ENCODE results near the gene GABBR2. TPM values are rescaled to one million over a fixed set of nuclear protein-coding genes. Genes with fewer than 3 reads are reported as not detected.
"Not testable (repeated sequence)": the region's sequence is repeated elsewhere in the genome, so short reads cannot be mapped to it uniquely, and the experiment has no call there.

The GABBR2 gene
- polyA plus RNA-seq, 1 of the 3 experiments (the other 2 are of a cell fraction), result not detected

DNA sequence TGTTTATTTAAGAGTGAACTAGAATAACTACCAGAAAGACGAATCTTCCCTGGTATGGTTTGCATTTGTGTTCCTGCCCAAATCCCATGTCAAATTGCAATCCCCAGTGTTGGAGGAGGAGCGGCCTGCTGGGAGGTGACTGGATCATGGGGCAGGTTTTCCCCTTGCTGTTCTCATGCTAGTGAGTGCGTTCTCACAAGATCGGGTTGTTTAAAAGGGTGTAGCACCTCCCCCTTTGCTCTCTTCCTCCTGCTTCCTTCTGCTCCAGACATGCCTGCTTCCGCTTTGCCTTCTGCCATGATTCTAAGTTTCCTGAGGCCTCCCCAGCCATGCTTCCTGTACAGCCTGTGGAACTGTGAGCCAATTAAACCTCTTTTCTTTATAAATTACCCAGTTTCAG lies 242.9 kb downstream of the GABBR2 start:
- Histone ChIP-seq H3K9me2 (no peaks in the 10 kb centered on the region), H3K9ac (no peak overlapping the region), H2AFZ (ENCODE audit: low read depth) (no peak overlapping the region), H3K79me2 (ENCODE audit: insufficient read depth) (no peaks in the 10 kb centered on the region), H3K4me1 (ENCODE audit: control insufficient read depth in 1 of 2, insufficient read depth in 2 of 2, low read depth in 1 of 2, low read length in 1 of 2) (no peaks in the 10 kb centered on the region), H3K4me3 (ENCODE audit: low read depth in 2 of 2, low read length in 1 of 2) (no peak overlapping the region), H3K27ac (ENCODE audit: low read depth in 2 of 2, low read length in 1 of 2) (no peak overlapping the region), H4K20me1 (ENCODE audit: insufficient read depth) (no peaks in the 10 kb centered on the region), H3K9me3 (0 out of 2 replicates have a peak, but pooled peaks cover 5% of the 10 kb centered on the region), H3K27me3 (ENCODE audit: insufficient read depth) (peaks cover 6% of the 10 kb centered on the region; the same call in 1 of the 2 replicates), H3K4me2 (no peak overlapping the region), H3F3A (replicated peaks; ENCODE audit: insufficient read depth) (no peaks in the 10 kb centered on the region), H3K36me3 (replicated peaks in 1 of 2; ENCODE audit: control insufficient read depth in 1 of 2, insufficient read depth in 2 of 2, low read length in 1 of 2) (no peaks in the 10 kb centered on the region)
- POLR2A ChIA-PET, result no interaction called here
- CTCF ChIA-PET, result no interaction called here
- no peak for TF ChIP-seq POLR2AphosphoS5 (IDR thresholded peaks at IDR 0.05; ENCODE audit: low read depth, low read length)
- TF ChIP-seq, protein P1, sequence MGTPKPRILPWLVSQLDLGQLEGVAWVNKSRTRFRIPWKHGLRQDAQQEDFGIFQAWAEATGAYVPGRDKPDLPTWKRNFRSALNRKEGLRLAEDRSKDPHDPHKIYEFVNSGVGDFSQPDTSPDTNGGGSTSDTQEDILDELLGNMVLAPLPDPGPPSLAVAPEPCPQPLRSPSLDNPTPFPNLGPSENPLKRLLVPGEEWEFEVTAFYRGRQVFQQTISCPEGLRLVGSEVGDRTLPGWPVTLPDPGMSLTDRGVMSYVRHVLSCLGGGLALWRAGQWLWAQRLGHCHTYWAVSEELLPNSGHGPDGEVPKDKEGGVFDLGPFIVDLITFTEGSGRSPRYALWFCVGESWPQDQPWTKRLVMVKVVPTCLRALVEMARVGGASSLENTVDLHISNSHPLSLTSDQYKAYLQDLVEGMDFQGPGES (IDR thresholded peaks at IDR 0.05; ENCODE audit: low read depth, low read length), result no peak
- no peak for TF ChIP-seq TCF12 (IDR thresholded peaks at IDR 0.05)
- no peak for TF ChIP-seq RFX5 (IDR thresholded peaks at IDR 0.05; ENCODE audit: low read length)
- no peak for TF ChIP-seq EZH2phosphoT487 (IDR thresholded peaks at IDR 0.05; ENCODE audit: borderline replicate concordance, low read depth)
- no peak for TF ChIP-seq TAF1 (IDR thresholded peaks at IDR 0.05; ENCODE audit: borderline replicate concordance, low read depth, low read length)
- no peak for TF ChIP-seq TEAD4 (IDR thresholded peaks at IDR 0.05; ENCODE audit: borderline replicate concordance, insufficient read depth)
- DNase-seq, result no peak
- WGBS (ENCODE audit: low lambda C conversion rate), result 20% methylated on average over 5 of the region's 5 CpGs

DNA sequence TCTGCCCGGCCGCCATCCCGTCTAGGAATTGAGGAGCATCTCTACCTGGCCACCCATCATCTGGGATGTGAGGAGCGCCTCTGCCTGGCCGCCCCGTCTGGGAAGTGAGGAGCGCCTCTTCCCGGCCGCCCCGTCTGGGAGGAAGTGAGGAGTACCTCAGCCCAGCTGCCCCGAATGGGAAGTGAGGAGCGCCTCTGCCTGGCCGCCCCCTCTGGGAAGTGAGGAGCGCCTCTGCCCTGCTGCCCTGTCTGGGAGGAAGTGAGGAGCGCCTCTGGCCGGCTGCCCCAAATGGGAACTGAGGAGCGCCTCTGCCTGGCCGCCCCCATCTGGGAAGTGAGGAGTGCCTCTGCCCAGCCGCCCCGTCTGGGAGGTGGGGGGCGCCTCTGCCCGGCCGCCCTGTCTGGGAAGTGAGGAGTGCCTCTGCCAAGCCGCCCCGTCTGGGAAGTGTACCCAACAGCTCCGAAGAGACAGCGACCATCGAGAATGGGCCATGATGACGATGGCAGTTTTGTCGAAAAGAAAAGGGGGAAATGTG lies 244.5 kb downstream of the GABBR2 start:
- CTCF ChIA-PET; H4K20me1 ChIP-seq (ENCODE audit: insufficient read depth); H3K9ac ChIP-seq; H3K27me3 ChIP-seq (ENCODE audit: insufficient read depth); DNase-seq; H3F3A ChIP-seq (replicated peaks; ENCODE audit: insufficient read depth); H3K4me1 ChIP-seq (ENCODE audit: control insufficient read depth in 1 of 2, insufficient read depth in 2 of 2, low read depth in 1 of 2, low read length in 1 of 2); H3K27ac ChIP-seq (ENCODE audit: low read depth in 2 of 2, low read length in 1 of 2); H2AFZ ChIP-seq (ENCODE audit: low read depth); H3K36me3 ChIP-seq (replicated peaks in 1 of 2; ENCODE audit: control insufficient read depth in 1 of 2, insufficient read depth in 2 of 2, low read length in 1 of 2); H3K4me2 ChIP-seq; H3K79me2 ChIP-seq (ENCODE audit: insufficient read depth); H3K4me3 ChIP-seq (ENCODE audit: low read depth in 2 of 2, low read length in 1 of 2); POLR2A ChIA-PET; H3K9me2 ChIP-seq; H3K9me3 ChIP-seq: not testable (repeated sequence)
- WGBS (ENCODE audit: low lambda C conversion rate), result 58% methylated on average over 13 of the region's 30 CpGs

DNA sequence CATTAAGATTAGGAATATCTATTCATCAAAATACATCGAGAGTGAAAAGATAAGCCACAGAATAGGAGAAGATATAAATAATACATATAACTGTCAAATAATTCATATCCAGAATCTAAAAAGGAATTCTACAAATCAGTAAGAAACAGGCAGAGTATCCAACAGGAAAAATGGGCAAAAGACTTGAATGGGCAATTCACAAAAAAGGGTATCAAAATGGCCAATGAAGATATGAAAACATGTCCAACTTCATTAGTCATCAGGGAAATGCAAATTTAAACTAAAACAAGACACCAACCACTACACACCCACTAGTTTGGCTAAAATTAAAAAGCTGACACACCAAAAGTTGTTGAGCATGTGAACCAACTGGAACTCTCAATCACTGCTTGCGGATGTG lies 246.4 kb downstream of the GABBR2 start:
- 34% methylated on average over 2 of the region's 2 CpGs for WGBS (ENCODE audit: low lambda C conversion rate)
- no peak for DNase-seq
- H3K9ac ChIP-seq, result no peak overlapping the region
- H3K79me2 ChIP-seq (ENCODE audit: insufficient read depth), result no peaks in the 10 kb centered on the region
- no peaks in the 10 kb centered on the region for H3K9me2 ChIP-seq
- H3K9me3 ChIP-seq, result 0 out of 2 replicates have a peak, but pooled peaks cover 10% of the 10 kb centered on the region
- H3K4me3 ChIP-seq (ENCODE audit: low read depth in 2 of 2, low read length in 1 of 2), result no peak overlapping the region
- H2AFZ ChIP-seq (ENCODE audit: low read depth), result no peak overlapping the region
- H3K36me3 ChIP-seq (replicated peaks in 1 of 2; ENCODE audit: control insufficient read depth in 1 of 2, insufficient read depth in 2 of 2, low read length in 1 of 2), result no peaks in the 10 kb centered on the region
- ChIA-PET CTCF (no interaction called here), POLR2A (no interaction called here)
- H4K20me1 ChIP-seq (ENCODE audit: insufficient read depth), result no peaks in the 10 kb centered on the region
- H3K4me1 ChIP-seq (ENCODE audit: control insufficient read depth in 1 of 2, insufficient read depth in 2 of 2, low read depth in 1 of 2, low read length in 1 of 2), result no peaks in the 10 kb centered on the region
- no peak overlapping the region for H3K27ac ChIP-seq (ENCODE audit: low read depth in 2 of 2, low read length in 1 of 2)
- H3F3A ChIP-seq (replicated peaks; ENCODE audit: insufficient read depth), result no peaks in the 10 kb centered on the region
- H3K27me3 ChIP-seq (ENCODE audit: insufficient read depth), result no peaks in the 10 kb centered on the region
- no peak overlapping the region for H3K4me2 ChIP-seq
- TF ChIP-seq POLR2AphosphoS5 (IDR thresholded peaks at IDR 0.05; ENCODE audit: low read depth, low read length), result no peak
- TF ChIP-seq, protein P2, sequence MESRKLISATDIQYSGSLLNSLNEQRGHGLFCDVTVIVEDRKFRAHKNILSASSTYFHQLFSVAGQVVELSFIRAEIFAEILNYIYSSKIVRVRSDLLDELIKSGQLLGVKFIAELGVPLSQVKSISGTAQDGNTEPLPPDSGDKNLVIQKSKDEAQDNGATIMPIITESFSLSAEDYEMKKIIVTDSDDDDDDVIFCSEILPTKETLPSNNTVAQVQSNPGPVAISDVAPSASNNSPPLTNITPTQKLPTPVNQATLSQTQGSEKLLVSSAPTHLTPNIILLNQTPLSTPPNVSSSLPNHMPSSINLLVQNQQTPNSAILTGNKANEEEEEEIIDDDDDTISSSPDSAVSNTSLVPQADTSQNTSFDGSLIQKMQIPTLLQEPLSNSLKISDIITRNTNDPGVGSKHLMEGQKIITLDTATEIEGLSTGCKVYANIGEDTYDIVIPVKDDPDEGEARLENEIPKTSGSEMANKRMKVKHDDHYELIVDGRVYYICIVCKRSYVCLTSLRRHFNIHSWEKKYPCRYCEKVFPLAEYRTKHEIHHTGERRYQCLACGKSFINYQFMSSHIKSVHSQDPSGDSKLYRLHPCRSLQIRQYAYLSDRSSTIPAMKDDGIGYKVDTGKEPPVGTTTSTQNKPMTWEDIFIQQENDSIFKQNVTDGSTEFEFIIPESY (IDR thresholded peaks at IDR 0.05; ENCODE audit: borderline replicate concordance, low read depth), result no peak
- no peak for TF ChIP-seq FOXJ3 (CRISPR knock-in tag; IDR thresholded peaks at IDR 0.05)
- no peak for TF ChIP-seq ELF1 (IDR thresholded peaks at IDR 0.05)
- TF ChIP-seq, protein P3, sequence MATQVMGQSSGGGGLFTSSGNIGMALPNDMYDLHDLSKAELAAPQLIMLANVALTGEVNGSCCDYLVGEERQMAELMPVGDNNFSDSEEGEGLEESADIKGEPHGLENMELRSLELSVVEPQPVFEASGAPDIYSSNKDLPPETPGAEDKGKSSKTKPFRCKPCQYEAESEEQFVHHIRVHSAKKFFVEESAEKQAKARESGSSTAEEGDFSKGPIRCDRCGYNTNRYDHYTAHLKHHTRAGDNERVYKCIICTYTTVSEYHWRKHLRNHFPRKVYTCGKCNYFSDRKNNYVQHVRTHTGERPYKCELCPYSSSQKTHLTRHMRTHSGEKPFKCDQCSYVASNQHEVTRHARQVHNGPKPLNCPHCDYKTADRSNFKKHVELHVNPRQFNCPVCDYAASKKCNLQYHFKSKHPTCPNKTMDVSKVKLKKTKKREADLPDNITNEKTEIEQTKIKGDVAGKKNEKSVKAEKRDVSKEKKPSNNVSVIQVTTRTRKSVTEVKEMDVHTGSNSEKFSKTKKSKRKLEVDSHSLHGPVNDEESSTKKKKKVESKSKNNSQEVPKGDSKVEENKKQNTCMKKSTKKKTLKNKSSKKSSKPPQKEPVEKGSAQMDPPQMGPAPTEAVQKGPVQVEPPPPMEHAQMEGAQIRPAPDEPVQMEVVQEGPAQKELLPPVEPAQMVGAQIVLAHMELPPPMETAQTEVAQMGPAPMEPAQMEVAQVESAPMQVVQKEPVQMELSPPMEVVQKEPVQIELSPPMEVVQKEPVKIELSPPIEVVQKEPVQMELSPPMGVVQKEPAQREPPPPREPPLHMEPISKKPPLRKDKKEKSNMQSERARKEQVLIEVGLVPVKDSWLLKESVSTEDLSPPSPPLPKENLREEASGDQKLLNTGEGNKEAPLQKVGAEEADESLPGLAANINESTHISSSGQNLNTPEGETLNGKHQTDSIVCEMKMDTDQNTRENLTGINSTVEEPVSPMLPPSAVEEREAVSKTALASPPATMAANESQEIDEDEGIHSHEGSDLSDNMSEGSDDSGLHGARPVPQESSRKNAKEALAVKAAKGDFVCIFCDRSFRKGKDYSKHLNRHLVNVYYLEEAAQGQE (IDR thresholded peaks at IDR 0.05; ENCODE audit: low read depth, low read length), result no peak
- no peak for TF ChIP-seq FOSL2 (IDR thresholded peaks at IDR 0.05; ENCODE audit: borderline replicate concordance, low read depth)
- TF ChIP-seq, protein P4, sequence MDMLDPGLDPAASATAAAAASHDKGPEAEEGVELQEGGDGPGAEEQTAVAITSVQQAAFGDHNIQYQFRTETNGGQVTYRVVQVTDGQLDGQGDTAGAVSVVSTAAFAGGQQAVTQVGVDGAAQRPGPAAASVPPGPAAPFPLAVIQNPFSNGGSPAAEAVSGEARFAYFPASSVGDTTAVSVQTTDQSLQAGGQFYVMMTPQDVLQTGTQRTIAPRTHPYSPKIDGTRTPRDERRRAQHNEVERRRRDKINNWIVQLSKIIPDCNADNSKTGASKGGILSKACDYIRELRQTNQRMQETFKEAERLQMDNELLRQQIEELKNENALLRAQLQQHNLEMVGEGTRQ (IDR thresholded peaks at IDR 0.05; ENCODE audit: borderline replicate concordance, low read depth, low read length), result no peak
- no peak for TF ChIP-seq NRF1 (IDR thresholded peaks at IDR 0.05; ENCODE audit: low read depth, low read length)
- no peak for TF ChIP-seq TCF12 (IDR thresholded peaks at IDR 0.05)
